Measurements from ENCODE around the gene EML2. TPM values are rescaled to one million over a fixed set of nuclear protein-coding genes. Genes with fewer than 3 reads are reported as not detected.

EML2 gene
- total RNA-seq, 2 donors from 2014 or later = 25.7 to 60.6 TPM

GRCh38 chr19:45681391-45682015 is 42.3 kb upstream of the EML2 start:
- Histone ChIP-seq H3K9me3 (no peaks in the 10 kb centered on the region), H3K4me1 (peaks cover 35% of the 10 kb centered on the region), H3K4me3 (no peak overlapping the region), H3K27ac (peak overlapping the region; percentile 80 to 89 (median 85)), H3K27me3 (no peaks in the 10 kb centered on the region), H3K36me3 (replicated peaks in 1 of 2; ENCODE audit: insufficient read depth in 1 of 2, low read depth in 2 of 2) (peaks cover 0 to 9% of the 10 kb centered on the region in 2 donors)
- TF ChIP-seq CTCF (IDR thresholded peaks at IDR 0.05) (peak; percentile 96 to 99 (median 98)), POLR2A (IDR thresholded peaks at IDR 0.05) (peak; percentile 58 to 72 (median 68))
- 0 to 1% methylated on average over 11 to 51 of the region's 51 CpGs for WGBS, 2 donors
- intact Hi-C loops (cut with DNase I) = no loop called here
- DNase-seq (peak; percentile 91 to 93 (median 92)), ATAC-seq (peak; percentile 77)

- no peaks in the 10 kb centered on the region for H3K27me3 ChIP-seq
- peak; percentile 97 to 100 (median 99) for DNase-seq
- ATAC-seq = peak; percentile 88
- intact Hi-C loops (cut with DNase I) = no loop called here
- no peaks in the 10 kb centered on the region for H3K9me3 ChIP-seq
- no peaks in the 10 kb centered on the region for H3K36me3 ChIP-seq (replicated peaks in 1 of 2; ENCODE audit: insufficient read depth in 1 of 2, low read depth in 2 of 2)
- WGBS, 2 donors = 3 to 6% methylated on average over 18 to 49 of the region's 49 CpGs
- H3K4me1 ChIP-seq = peaks cover 36% of the 10 kb centered on the region
- peak overlapping the region; percentile 8 to 23 for H3K4me3 ChIP-seq
- H3K27ac ChIP-seq = peak overlapping the region; percentile 70 to 91 (median 82)
- peak in 2 of 3 donors; percentile 62 to 67 for TF ChIP-seq POLR2A (IDR thresholded peaks at IDR 0.05)
- TF ChIP-seq CTCF (IDR thresholded peaks at IDR 0.05) = peak in 2 of 7 experiments; percentile 12 to 37
Measured at GRCh38 chr19:45677351-45678230, 38.4 kb upstream of the EML2 start.

- DNase-seq (peak; percentile 57 to 64 (median 60)), ATAC-seq (peak; percentile 6)
- Histone ChIP-seq H3K4me3 (peak overlapping the region; percentile 8 to 23), H3K36me3 (replicated peaks in 1 of 2; ENCODE audit: insufficient read depth in 1 of 2, low read depth in 2 of 2) (no peaks in the 10 kb centered on the region), H3K9me3 (no peaks in the 10 kb centered on the region), H3K27ac (peak overlapping the region; percentile 70 to 91 (median 82)), H3K4me1 (peaks cover 33% of the 10 kb centered on the region), H3K27me3 (no peaks in the 10 kb centered on the region)
- intact Hi-C loops (cut with DNase I) = no loop called here
- 5 to 11% methylated on average over 3 to 28 of the region's 28 CpGs for WGBS, 2 donors
- TF ChIP-seq POLR2A (IDR thresholded peaks at IDR 0.05) (peak in 2 of 3 donors; percentile 20 to 23), CTCF (IDR thresholded peaks at IDR 0.05) (no peak)
Measured at GRCh38 chr19:45676851-45677263, 37.7 kb upstream of the EML2 start.

- intact Hi-C loops (cut with DNase I) = no loop called here
Measured at GRCh38 chr19:45674946-45675345, 35.7 kb upstream of the EML2 start.

More at GRCh38 chr19:45674946-45675345, 35.7 kb upstream of the EML2 start:
- no peak for DNase-seq
- ATAC-seq = no peak
- 89% methylated on average over 7 of the region's 7 CpGs for WGBS, 2 donors
- Histone ChIP-seq H3K4me3 (no peak overlapping the region), H3K27ac (no peak overlapping the region), H3K4me1 (peaks cover 35% of the 10 kb centered on the region), H3K27me3 (no peaks in the 10 kb centered on the region), H3K36me3 (replicated peaks in 1 of 2; ENCODE audit: insufficient read depth in 1 of 2, low read depth in 2 of 2) (no peaks in the 10 kb centered on the region), H3K9me3 (no peaks in the 10 kb centered on the region)
- TF ChIP-seq POLR2A (IDR thresholded peaks at IDR 0.05) (no peak), CTCF (IDR thresholded peaks at IDR 0.05) (no peak)
